ENCODE results near the gene ESD. TPM values are rescaled to one million over a fixed set of nuclear protein-coding genes. Genes with fewer than 3 reads are reported as not detected.

The ESD gene
- total RNA-seq, 1 experiment from 2014 or later: 68.3 TPM

DNA sequence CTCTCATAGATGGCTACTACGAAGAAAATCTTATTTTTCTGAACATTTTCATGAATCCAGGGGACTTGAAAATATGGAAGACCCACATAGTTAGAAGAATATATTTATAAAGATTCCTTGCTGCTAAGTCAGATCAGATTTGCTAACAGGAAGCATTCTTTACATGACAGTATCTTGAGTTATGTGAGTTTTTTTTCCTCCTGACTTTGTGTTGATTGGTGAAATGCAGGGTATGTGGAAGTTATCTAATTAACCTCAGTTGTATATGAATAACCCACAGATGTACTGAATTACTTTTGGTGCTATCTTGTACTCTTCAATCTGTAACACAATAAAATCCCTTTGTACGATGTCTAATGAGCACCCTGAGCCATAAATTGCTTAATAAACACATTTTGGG is 53.8 kb downstream of the ESD start:
- no peak overlapping the region for H3K4me3 ChIP-seq (ENCODE audit: low read depth in 2 of 2, low read length in 2 of 2)
- H3K4me1 ChIP-seq (ENCODE audit: control insufficient read depth, insufficient read depth, low read length): no peaks in the 10 kb centered on the region
- CTCF ChIA-PET: no interaction called here
- H3K27ac ChIP-seq (ENCODE audit: low read length): no peak overlapping the region
- POLR2A ChIA-PET: no interaction called here
- in situ Hi-C loops (cut with HindIII; ENCODE audit: low pct_unique_long_range_greater_than_20kb, low sequenced_read_pairs) (no loop called here), intact Hi-C loops (cut with micrococcal nuclease; ENCODE audit: unreplicated experiment) (no loop called here)
- no peaks in the 10 kb centered on the region for H3K36me3 ChIP-seq (ENCODE audit: control insufficient read depth, insufficient read depth, low read length)
- BruUV-seq (replicated peaks): no TSS peak
- no peaks in the 10 kb centered on the region for H3K27me3 ChIP-seq (ENCODE audit: control insufficient read depth, insufficient read depth, low read length)
- ATAC-seq (no peak), DNase-seq (ENCODE audit: low read depth, low spot score) (no peak)
- H3K9me3 ChIP-seq (ENCODE audit: control insufficient read depth, insufficient read depth, low read depth, low read length): no peaks in the 10 kb centered on the region
- TF ChIP-seq SIN3A (IDR thresholded peaks at IDR 0.05; ENCODE audit: borderline replicate concordance, insufficient read depth, low read depth, low read length) (no peak), TCF7L2 (IDR thresholded peaks at IDR 0.05; ENCODE audit: low read depth, low read length) (no peak), POLR2AphosphoS5 (IDR thresholded peaks at IDR 0.05; ENCODE audit: low read depth, low read length) (no peak)
- TF ChIP-seq, protein P1, sequence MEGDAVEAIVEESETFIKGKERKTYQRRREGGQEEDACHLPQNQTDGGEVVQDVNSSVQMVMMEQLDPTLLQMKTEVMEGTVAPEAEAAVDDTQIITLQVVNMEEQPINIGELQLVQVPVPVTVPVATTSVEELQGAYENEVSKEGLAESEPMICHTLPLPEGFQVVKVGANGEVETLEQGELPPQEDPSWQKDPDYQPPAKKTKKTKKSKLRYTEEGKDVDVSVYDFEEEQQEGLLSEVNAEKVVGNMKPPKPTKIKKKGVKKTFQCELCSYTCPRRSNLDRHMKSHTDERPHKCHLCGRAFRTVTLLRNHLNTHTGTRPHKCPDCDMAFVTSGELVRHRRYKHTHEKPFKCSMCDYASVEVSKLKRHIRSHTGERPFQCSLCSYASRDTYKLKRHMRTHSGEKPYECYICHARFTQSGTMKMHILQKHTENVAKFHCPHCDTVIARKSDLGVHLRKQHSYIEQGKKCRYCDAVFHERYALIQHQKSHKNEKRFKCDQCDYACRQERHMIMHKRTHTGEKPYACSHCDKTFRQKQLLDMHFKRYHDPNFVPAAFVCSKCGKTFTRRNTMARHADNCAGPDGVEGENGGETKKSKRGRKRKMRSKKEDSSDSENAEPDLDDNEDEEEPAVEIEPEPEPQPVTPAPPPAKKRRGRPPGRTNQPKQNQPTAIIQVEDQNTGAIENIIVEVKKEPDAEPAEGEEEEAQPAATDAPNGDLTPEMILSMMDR (IDR thresholded peaks at IDR 0.05): no peak
- TF ChIP-seq, protein P2, sequence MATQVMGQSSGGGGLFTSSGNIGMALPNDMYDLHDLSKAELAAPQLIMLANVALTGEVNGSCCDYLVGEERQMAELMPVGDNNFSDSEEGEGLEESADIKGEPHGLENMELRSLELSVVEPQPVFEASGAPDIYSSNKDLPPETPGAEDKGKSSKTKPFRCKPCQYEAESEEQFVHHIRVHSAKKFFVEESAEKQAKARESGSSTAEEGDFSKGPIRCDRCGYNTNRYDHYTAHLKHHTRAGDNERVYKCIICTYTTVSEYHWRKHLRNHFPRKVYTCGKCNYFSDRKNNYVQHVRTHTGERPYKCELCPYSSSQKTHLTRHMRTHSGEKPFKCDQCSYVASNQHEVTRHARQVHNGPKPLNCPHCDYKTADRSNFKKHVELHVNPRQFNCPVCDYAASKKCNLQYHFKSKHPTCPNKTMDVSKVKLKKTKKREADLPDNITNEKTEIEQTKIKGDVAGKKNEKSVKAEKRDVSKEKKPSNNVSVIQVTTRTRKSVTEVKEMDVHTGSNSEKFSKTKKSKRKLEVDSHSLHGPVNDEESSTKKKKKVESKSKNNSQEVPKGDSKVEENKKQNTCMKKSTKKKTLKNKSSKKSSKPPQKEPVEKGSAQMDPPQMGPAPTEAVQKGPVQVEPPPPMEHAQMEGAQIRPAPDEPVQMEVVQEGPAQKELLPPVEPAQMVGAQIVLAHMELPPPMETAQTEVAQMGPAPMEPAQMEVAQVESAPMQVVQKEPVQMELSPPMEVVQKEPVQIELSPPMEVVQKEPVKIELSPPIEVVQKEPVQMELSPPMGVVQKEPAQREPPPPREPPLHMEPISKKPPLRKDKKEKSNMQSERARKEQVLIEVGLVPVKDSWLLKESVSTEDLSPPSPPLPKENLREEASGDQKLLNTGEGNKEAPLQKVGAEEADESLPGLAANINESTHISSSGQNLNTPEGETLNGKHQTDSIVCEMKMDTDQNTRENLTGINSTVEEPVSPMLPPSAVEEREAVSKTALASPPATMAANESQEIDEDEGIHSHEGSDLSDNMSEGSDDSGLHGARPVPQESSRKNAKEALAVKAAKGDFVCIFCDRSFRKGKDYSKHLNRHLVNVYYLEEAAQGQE (IDR thresholded peaks at IDR 0.05; ENCODE audit: insufficient read depth in 1 of 2, low read depth in 2 of 2, low read length in 1 of 2): no peak

DNA sequence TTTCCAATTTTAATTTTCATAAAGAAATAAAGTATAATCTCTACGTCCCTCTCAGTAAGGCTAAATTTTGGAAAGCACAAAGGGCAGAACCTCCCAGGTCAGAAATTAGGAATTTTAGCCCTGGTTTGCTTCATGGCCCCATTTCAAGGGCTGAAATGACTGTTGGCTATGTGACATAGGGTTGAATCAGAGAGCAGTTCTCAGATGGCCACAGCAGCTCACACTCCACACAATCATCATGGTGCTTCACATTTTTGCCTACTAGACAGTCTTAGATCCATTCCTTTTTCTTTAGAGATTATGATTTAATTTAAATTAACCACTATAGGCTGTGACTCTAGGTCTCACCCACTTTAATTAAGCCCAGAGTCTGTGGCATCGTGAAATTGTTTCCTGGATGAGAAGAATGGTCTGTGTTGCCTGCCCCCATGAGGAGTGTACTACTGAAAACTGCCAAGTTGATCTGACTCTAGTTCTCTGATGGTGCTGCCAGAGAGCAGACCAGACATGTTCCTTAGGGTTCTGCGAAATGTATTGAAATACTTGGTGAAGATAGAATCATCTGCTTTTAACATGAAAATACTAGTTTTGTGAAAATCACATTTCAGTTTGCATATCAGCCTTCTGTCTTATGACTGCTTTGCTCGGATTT is 57.4 kb downstream of the ESD start:
- ChIA-PET POLR2A (no interaction called here), CTCF (no interaction called here)
- Histone ChIP-seq H3K9me3 (ENCODE audit: control insufficient read depth, insufficient read depth, low read depth, low read length) (no peaks in the 10 kb centered on the region), H3K27me3 (ENCODE audit: control insufficient read depth, insufficient read depth, low read length) (no peaks in the 10 kb centered on the region), H3K36me3 (ENCODE audit: control insufficient read depth, insufficient read depth, low read length) (no peaks in the 10 kb centered on the region), H3K27ac (ENCODE audit: low read length) (no peak overlapping the region), H3K4me1 (ENCODE audit: control insufficient read depth, insufficient read depth, low read length) (no peaks in the 10 kb centered on the region), H3K4me3 (ENCODE audit: low read depth in 2 of 2, low read length in 2 of 2) (no peak overlapping the region)
- ATAC-seq (no peak), DNase-seq (ENCODE audit: low read depth, low spot score) (no peak)
- in situ Hi-C loops (cut with HindIII; ENCODE audit: low pct_unique_long_range_greater_than_20kb, low sequenced_read_pairs): no loop called here
- intact Hi-C loops (cut with micrococcal nuclease; ENCODE audit: unreplicated experiment): no loop called here
- BruUV-seq (replicated peaks): no TSS peak
- no peak for TF ChIP-seq TCF7L2 (IDR thresholded peaks at IDR 0.05; ENCODE audit: low read depth, low read length)
- TF ChIP-seq, protein P1 (IDR thresholded peaks at IDR 0.05): no peak
- no peak for TF ChIP-seq POLR2AphosphoS5 (IDR thresholded peaks at IDR 0.05; ENCODE audit: low read depth, low read length)
- TF ChIP-seq, protein P2 (IDR thresholded peaks at IDR 0.05; ENCODE audit: insufficient read depth in 1 of 2, low read depth in 2 of 2, low read length in 1 of 2): no peak
- TF ChIP-seq SIN3A (IDR thresholded peaks at IDR 0.05; ENCODE audit: borderline replicate concordance, insufficient read depth, low read depth, low read length): no peak
